Measurements from ENCODE around the gene VLDLR. TPM values are rescaled to one million over a fixed set of nuclear protein-coding genes. Genes with fewer than 3 reads are reported as not detected.

Gene VLDLR
- total and polyA plus RNA-seq, 2 experiments from 2014 or later: 12.2 to 20.4 TPM

GRCh38 chr9:2601785-2602378 is 19.7 kb upstream of the VLDLR start:
- no peaks in the 10 kb centered on the region for H4K20me1 ChIP-seq (ENCODE audit: insufficient read depth, poor library complexity, severe bottlenecking)
- peaks cover 4% of the 10 kb centered on the region for H3K4me1 ChIP-seq (ENCODE audit: insufficient read depth)
- TF ChIP-seq EZH2phosphoT487 (IDR thresholded peaks at IDR 0.05; ENCODE audit: low read depth, severe bottlenecking, unreplicated experiment) (no peak), CTCF (IDR thresholded peaks at IDR 0.05; ENCODE audit: poor library complexity) (no peak), EZH2 (IDR thresholded peaks at IDR 0.05; ENCODE audit: borderline replicate concordance) (no peak)
- H3K4me2 ChIP-seq: no peak overlapping the region
- no peaks in the 10 kb centered on the region for H3K9me3 ChIP-seq (ENCODE audit: low read depth)
- H3K9me2 ChIP-seq (replicated peaks; ENCODE audit: insufficient read depth): no peaks in the 10 kb centered on the region
- no peaks in the 10 kb centered on the region for H3K79me2 ChIP-seq
- WGBS (ENCODE audit: low lambda C conversion rate, missing lambda C conversion rate): 85% methylated on average over 3 of the region's 3 CpGs
- H3K27me3 ChIP-seq: no peaks in the 10 kb centered on the region
- no peak overlapping the region for H3K4me3 ChIP-seq
- no peak for DNase-seq (ENCODE audit: low spot score)
- no peaks in the 10 kb centered on the region for H3K36me3 ChIP-seq (replicated peaks; ENCODE audit: insufficient read depth, low read depth)
- no peak overlapping the region for H2AFZ ChIP-seq
- H3K27ac ChIP-seq: no peak overlapping the region

- Histone ChIP-seq H3K79me2 (no peaks in the 10 kb centered on the region), H3K36me3 (replicated peaks; ENCODE audit: insufficient read depth, low read depth) (no peaks in the 10 kb centered on the region), H3K9me2 (replicated peaks; ENCODE audit: insufficient read depth) (no peaks in the 10 kb centered on the region), H2AFZ (no peak overlapping the region), H3K4me2 (no peak overlapping the region), H3K27ac (no peak overlapping the region), H3K27me3 (no peaks in the 10 kb centered on the region), H3K4me1 (ENCODE audit: insufficient read depth) (peaks cover 4% of the 10 kb centered on the region), H4K20me1 (ENCODE audit: insufficient read depth, poor library complexity, severe bottlenecking) (no peaks in the 10 kb centered on the region), H3K9me3 (ENCODE audit: low read depth) (no peaks in the 10 kb centered on the region), H3K4me3 (no peak overlapping the region)
- peak; percentile 15 for DNase-seq (ENCODE audit: low spot score)
- WGBS (ENCODE audit: low lambda C conversion rate, missing lambda C conversion rate): 36% methylated on average over 4 of the region's 4 CpGs
- TF ChIP-seq EZH2phosphoT487 (IDR thresholded peaks at IDR 0.05; ENCODE audit: low read depth, severe bottlenecking, unreplicated experiment) (no peak), EZH2 (IDR thresholded peaks at IDR 0.05; ENCODE audit: borderline replicate concordance) (no peak), CTCF (IDR thresholded peaks at IDR 0.05; ENCODE audit: poor library complexity) (no peak)
Observed at GRCh38 chr9:2602704-2603116, 18.9 kb upstream of the VLDLR start.

- 94% methylated on average over 2 of the region's 2 CpGs for whole genome bisulfite sequencing (ENCODE audit: low lambda C conversion rate, missing lambda C conversion rate)
- TF ChIP-seq EZH2phosphoT487 (IDR thresholded peaks at IDR 0.05; ENCODE audit: low read depth, severe bottlenecking, unreplicated experiment) (no peak), EZH2 (IDR thresholded peaks at IDR 0.05; ENCODE audit: borderline replicate concordance) (no peak)
Observed at GRCh38 chr9:2603621-2604020, 18.0 kb upstream of the VLDLR start.

GRCh38 chr9:2605246-2605645 is 16.3 kb upstream of the VLDLR start:
- Histone ChIP-seq H3K36me3 (replicated peaks; ENCODE audit: insufficient read depth, low read depth) (no peaks in the 10 kb centered on the region), H3K27me3 (no peaks in the 10 kb centered on the region), H3K4me2 (no peak overlapping the region), H3K9me2 (replicated peaks; ENCODE audit: insufficient read depth) (no peaks in the 10 kb centered on the region), H3K27ac (no peak overlapping the region), H3K4me3 (no peak overlapping the region), H2AFZ (no peak overlapping the region), H4K20me1 (ENCODE audit: insufficient read depth, poor library complexity, severe bottlenecking) (no peaks in the 10 kb centered on the region), H3K9me3 (ENCODE audit: low read depth) (no peaks in the 10 kb centered on the region), H3K4me1 (ENCODE audit: insufficient read depth) (peaks cover 9% of the 10 kb centered on the region), H3K79me2 (no peaks in the 10 kb centered on the region)
- TF ChIP-seq CTCF (IDR thresholded peaks at IDR 0.05; ENCODE audit: poor library complexity): no peak
- 96% methylated on average over 3 of the region's 3 CpGs for WGBS (ENCODE audit: low lambda C conversion rate, missing lambda C conversion rate)
- DNase-seq (ENCODE audit: low spot score): no peak

More at GRCh38 chr9:2603621-2604020, 18.0 kb upstream of the VLDLR start:
- Histone ChIP-seq H3K36me3 (replicated peaks; ENCODE audit: insufficient read depth, low read depth) (no peaks in the 10 kb centered on the region), H4K20me1 (ENCODE audit: insufficient read depth, poor library complexity, severe bottlenecking) (no peaks in the 10 kb centered on the region), H3K27ac (no peak overlapping the region), H3K79me2 (no peaks in the 10 kb centered on the region), H3K4me1 (ENCODE audit: insufficient read depth) (peaks cover 4% of the 10 kb centered on the region), H3K27me3 (no peaks in the 10 kb centered on the region), H3K9me3 (ENCODE audit: low read depth) (no peaks in the 10 kb centered on the region), H3K9me2 (replicated peaks; ENCODE audit: insufficient read depth) (no peaks in the 10 kb centered on the region), H3K4me2 (no peak overlapping the region), H3K4me3 (no peak overlapping the region), H2AFZ (no peak overlapping the region)
- DNase-seq (ENCODE audit: low spot score): no peak

Measured in hepatocyte (in vitro differentiated cells).